GM23338 (cell line): ENCODE results near the gene OPALIN. TPM values are rescaled to one million over a fixed set of nuclear protein-coding genes. Genes with fewer than 3 reads are reported as not detected.

Experiments
- ATAC-seq: fragments of 200-7000 bp; cut with Tn5 transposase; 3 replicates; pipeline ENCODE4 v1.9.1; 2020
- DNase-seq: peaks from one replicate; pipeline ENCODE4 v3.0.0-alpha.2; 2015; ENCODE audit warnings: low spot score
- H2AFZ ChIP-seq: fragments of 200-600 bp; sonication (generic); 2 replicates; pipeline ENCODE4 v1.8.0; 2016; ENCODE audit warnings: antibody characterized with exemption, mild to moderate bottlenecking, moderate library complexity
- H3F3A ChIP-seq: fragments of 200-600 bp; sonication (generic); replicated peaks from 2 replicates; pipeline ENCODE4 v1.8.0; 2017; ENCODE audit warnings: antibody characterized with exemption, mixed run types, low read depth
- H3K27ac ChIP-seq: fragments of 200-600 bp; sonication (generic); 2 replicates; pipeline ENCODE4 v1.6.1; 2016; ENCODE audit warnings: low read depth
- H3K27me3 ChIP-seq: fragments of 200-600 bp; sonication (generic); 2 replicates; pipeline ENCODE4 v1.8.0; 2016; ENCODE audit warnings: mild to moderate bottlenecking, mixed run types, moderate library complexity; ENCODE audit not compliant: insufficient read depth
- H3K36me3 ChIP-seq: fragments of 200-600 bp; sonication (generic); 2 replicates; pipeline ENCODE4 v1.8.0; 2016; ENCODE audit warnings: mild to moderate bottlenecking; ENCODE audit not compliant: insufficient read depth
- H3K4me1 ChIP-seq: fragments of 200-600 bp; sonication (generic); 2 replicates; pipeline ENCODE4 v1.8.0; 2016; ENCODE audit warnings: mild to moderate bottlenecking, moderate library complexity; ENCODE audit not compliant: insufficient read depth
- H3K4me2 ChIP-seq: fragments of 200-600 bp; sonication (generic); 2 replicates; pipeline ENCODE4 v1.7.1; 2017; ENCODE audit warnings: mixed run types
- H3K4me3 ChIP-seq: fragments of 200-600 bp; sonication (generic); 2 replicates; pipeline ENCODE4 v1.6.1; 2016; ENCODE audit warnings: mixed run types
- H3K79me2 ChIP-seq: fragments of 200-600 bp; sonication (generic); replicated peaks from 2 replicates; pipeline ENCODE4 v1.8.0; 2017; ENCODE audit warnings: mild to moderate bottlenecking; ENCODE audit not compliant: insufficient read depth
- H3K9me2 ChIP-seq: fragments of 200-600 bp; sonication (generic); 2 replicates; pipeline ENCODE4 v1.8.0; 2017; ENCODE audit not compliant: insufficient read depth
- H4K20me1 ChIP-seq: fragments of 200-600 bp; sonication (generic); replicated peaks from 2 replicates; pipeline ENCODE4 v1.8.0; 2017; ENCODE audit warnings: mild to moderate bottlenecking; ENCODE audit not compliant: insufficient read depth
- H3K27ac Mint-ChIP-seq: 2 replicates; pipeline ENCODE4 v1.8.0; 2020; ENCODE audit warnings: inconsistent platforms, mild to moderate bottlenecking, moderate library complexity, mixed read lengths
- H3K27me3 Mint-ChIP-seq: 3 replicates; pipeline ENCODE4 v1.8.0; 2022; ENCODE audit warnings: low read depth, mild to moderate bottlenecking, moderate library complexity, mixed read lengths, inconsistent platforms; ENCODE audit not compliant: insufficient read depth, poor library complexity
- H3K36me3 Mint-ChIP-seq: 3 replicates; pipeline ENCODE4 v1.8.0; 2021; ENCODE audit warnings: low read depth, mild to moderate bottlenecking, inconsistent platforms, moderate library complexity, mixed read lengths
- H3K4me1 Mint-ChIP-seq: 3 replicates; pipeline ENCODE4 v1.8.0; 2020; ENCODE audit warnings: mild to moderate bottlenecking, inconsistent platforms, mixed read lengths
- H3K4me3 Mint-ChIP-seq: 3 replicates; pipeline ENCODE4 v1.8.0; 2021; ENCODE audit warnings: moderate library complexity, mild to moderate bottlenecking, inconsistent platforms, mixed read lengths
- H3K9me3 Mint-ChIP-seq: 3 replicates; pipeline ENCODE4 v1.8.0; 2020; ENCODE audit warnings: moderate library complexity, mild to moderate bottlenecking, inconsistent platforms, mixed read lengths
- CREB1 ChIP-seq: fragments of 250-450 bp; sonication (Bioruptor Pico); IDR thresholded peaks from 2 replicates; pipeline ENCODE4 v1.5.0; 2020; ENCODE audit warnings: low read depth, mild to moderate bottlenecking, moderate library complexity
- CTCF ChIP-seq, 2 experiments: fragments of 200-600 bp in 1 of 2; sonication (generic) in 1 of 2; conservative IDR thresholded peaks; 2 replicates each; pipeline versions ENCODE4 v1.5.1 to v1.6.1; 2016 to 2017; ENCODE audit warnings: antibody characterized with exemption in 2 of 2, low read depth in 2 of 2, mild to moderate bottlenecking in 2 of 2, moderate library complexity in 1 of 2
- EZH2phosphoT487 ChIP-seq: fragments of 200-600 bp; sonication (generic); IDR thresholded peaks from one replicate; pipeline ENCODE4 v1.8.1; 2018; ENCODE audit warnings: antibody characterized with exemption; ENCODE audit not compliant: unreplicated experiment
- NANOG ChIP-seq: IDR thresholded peaks from 2 replicates; pipeline ENCODE4 v1.6.1; 2016; ENCODE audit warnings: antibody characterized with exemption, borderline replicate concordance
- REST ChIP-seq: IDR thresholded peaks from one replicate; pipeline ENCODE4 v1.6.1; 2018; ENCODE audit warnings: antibody characterized with exemption; ENCODE audit not compliant: unreplicated experiment
- STAT1 ChIP-seq: IDR thresholded peaks from one replicate; pipeline ENCODE4 v1.6.1; 2016; ENCODE audit warnings: antibody characterized with exemption; ENCODE audit not compliant: unreplicated experiment
- ZNF331 ChIP-seq: fragments of 250-450 bp; sonication (Bioruptor Pico); IDR thresholded peaks from 2 replicates; pipeline ENCODE4 v1.5.0; 2020; ENCODE audit warnings: low read depth, mild to moderate bottlenecking, moderate library complexity
- polyA plus RNA-seq: library from polyadenylated mRNA; unstranded; fragments of >200 nt; fragmentation: Nextera tagmentation; extraction: Ambion mirVana; gene quantifications from 2 replicates; pipeline ENCODE4 v1.2.1, GENCODE V29; 2016
- total RNA-seq: library from RNA; depleted of rRNA; stranded (reverse); fragments of >200 nt; shearing (Covaris generic); gene quantifications from 2 replicates; pipeline ENCODE4 v1.2.3, GENCODE V29; 2014

OPALIN gene
- total and polyA plus RNA-seq, 2 experiments from 2014 or later, result not detected

GRCh38 chr10:96374004-96374403 is 15.2 kb upstream of the OPALIN start:
- no peak overlapping the region for H3K27ac Mint-ChIP-seq
- H3K9me3 Mint-ChIP-seq, result no peaks in the 10 kb centered on the region
- H3K4me1 Mint-ChIP-seq, result peaks cover 20% of the 10 kb centered on the region
- no peaks in the 10 kb centered on the region for H3K9me2 ChIP-seq
- peaks cover 18% of the 10 kb centered on the region for H3K27me3 Mint-ChIP-seq
- peak overlapping the region; percentile 50 for H3K4me3 Mint-ChIP-seq
- H4K20me1 ChIP-seq, result no peaks in the 10 kb centered on the region
- H3K79me2 ChIP-seq, result no peaks in the 10 kb centered on the region
- no peaks in the 10 kb centered on the region for H3K36me3 Mint-ChIP-seq
- H3K27ac ChIP-seq, result no peak overlapping the region
- no peak for ATAC-seq
- H3K4me1 ChIP-seq, result peaks cover 6% of the 10 kb centered on the region; the same call in 1 of the 2 replicates
- no peaks in the 10 kb centered on the region for H3K36me3 ChIP-seq
- H3K4me2 ChIP-seq, result no peak overlapping the region
- peak overlapping the region; percentile 70; the same call in 1 of the 2 replicates for H3K4me3 ChIP-seq
- TF ChIP-seq EZH2phosphoT487 (no peak), ZNF331 (CRISPR knock-in tag) (no peak), STAT1 (no peak), NANOG (no peak), REST (no peak)
- no peaks in the 10 kb centered on the region for H3F3A ChIP-seq
- H2AFZ ChIP-seq, result no peak overlapping the region
- no peak for DNase-seq
- peaks cover 11% of the 10 kb centered on the region for H3K27me3 ChIP-seq

- H3K9me2 ChIP-seq, result no peaks in the 10 kb centered on the region
- H3K36me3 ChIP-seq, result no peaks in the 10 kb centered on the region
- no peak for TF ChIP-seq CREB1 (CRISPR knock-in tag)
- H2AFZ ChIP-seq, result no peak overlapping the region
- no peak overlapping the region for H3K27ac ChIP-seq
- Mint-ChIP-seq H3K9me3 (no peaks in the 10 kb centered on the region), H3K27me3 (peaks cover 18% of the 10 kb centered on the region), H3K4me1 (peaks cover 20% of the 10 kb centered on the region), H3K27ac (no peak overlapping the region), H3K4me3 (no peak overlapping the region), H3K36me3 (no peaks in the 10 kb centered on the region)
- H3F3A ChIP-seq, result no peaks in the 10 kb centered on the region
- no peak overlapping the region for H3K4me3 ChIP-seq
- peaks cover 11% of the 10 kb centered on the region for H3K27me3 ChIP-seq
- H3K79me2 ChIP-seq, result no peaks in the 10 kb centered on the region
- DNase-seq (no peak), ATAC-seq (no peak)
- peaks cover 6% of the 10 kb centered on the region; the same call in 1 of the 2 replicates for H3K4me1 ChIP-seq
- no peaks in the 10 kb centered on the region for H4K20me1 ChIP-seq
- H3K4me2 ChIP-seq, result no peak overlapping the region
Observed at GRCh38 chr10:96371356-96371755, 12.6 kb upstream of the OPALIN start.

- Histone ChIP-seq H3K79me2 (no peaks in the 10 kb centered on the region), H3K4me3 (no peak overlapping the region), H3K27ac (no peak overlapping the region), H4K20me1 (no peaks in the 10 kb centered on the region), H3K27me3 (peaks cover 11% of the 10 kb centered on the region), H3K4me2 (no peak overlapping the region), H3K36me3 (no peaks in the 10 kb centered on the region), H3K4me1 (peaks cover 6% of the 10 kb centered on the region; the same call in 1 of the 2 replicates), H3K9me2 (no peaks in the 10 kb centered on the region), H2AFZ (no peak overlapping the region), H3F3A (no peaks in the 10 kb centered on the region)
- Mint-ChIP-seq H3K27ac (no peak overlapping the region), H3K9me3 (no peaks in the 10 kb centered on the region), H3K36me3 (no peaks in the 10 kb centered on the region), H3K4me3 (no peak overlapping the region), H3K27me3 (peaks cover 18% of the 10 kb centered on the region), H3K4me1 (peaks cover 19% of the 10 kb centered on the region)
- TF ChIP-seq EZH2phosphoT487, result no peak
- peak; percentile 91 to 95 for TF ChIP-seq CTCF (conservative IDR thresholded peaks at IDR 0.05; ENCODE audit: low read depth in 2 of 2)
- ATAC-seq (peak; percentile 58), DNase-seq (peak; percentile 86)
Observed at GRCh38 chr10:96370584-96371157, 11.9 kb upstream of the OPALIN start.
